HepG2 (cell line): Measurements from ENCODE around the gene GPRC5B. TPM values are rescaled to one million over a fixed set of nuclear protein-coding genes. Genes with fewer than 3 reads are reported as not detected.

Experiments
- ATAC-seq: fragments of 200-7000 bp; cut with Tn5 transposase; 3 replicates; pipeline ENCODE4 v1.9.1; 2020; ENCODE audit warnings: mild to moderate bottlenecking, moderate library complexity
- BruUV-seq: library from RNA; stranded (reverse); fragments of 400-500 nt; replicated peaks from 2 replicates; lab custom pipeline; 2021; lab: Mats Ljungman, UMichigan
- CTCF ChIA-PET: fragments of 300-600 bp; formaldehyde crosslinking; extraction: SDS; loops from one replicate; lab custom pipeline; 2021; ENCODE audit warnings: low total read pairs, inconsistent platforms, low intra/inter-chr PET ratio; lab: Yijun Ruan, JAX
- POLR2A ChIA-PET: fragments of 350-600 bp; sonication (Branson Sonifier 250); formaldehyde crosslinking; loops from one replicate; lab custom pipeline; 2020; ENCODE audit warnings: antibody characterized with exemption, inconsistent platforms; lab: Yijun Ruan, JAX
- DNase-seq: peaks from one replicate; pipeline ENCODE4 v3.0.0-alpha.2; 2015; ENCODE audit warnings: low spot score
- FAIRE-seq: peaks from 3 replicates; lab custom pipeline; 2011; peaks lifted over from hg19 to GRCh38; lab: Jason Lieb, UNC
- H2AFZ ChIP-seq: one replicate; pipeline ENCODE4 v1.6.1; 2011; ENCODE audit warnings: low read length, inconsistent platforms
- H3K27ac ChIP-seq: fragments of 300-600 bp; 3 replicates; pipeline ENCODE4 v1.8.0; 2011; ENCODE audit warnings: mixed run types, mild to moderate bottlenecking, mixed read lengths, low read length, inconsistent platforms; ENCODE audit not compliant: insufficient read depth; ENCODE audit errors: extremely low read length
- H3K27me3 ChIP-seq, 2 experiments: fragments of 200-600 bp in 1 of 2; 2 replicates in 1 of 2; 3 replicates in 1 of 2; pipeline versions ENCODE4 v1.6.0 to v1.8.0; 2011; ENCODE audit warnings: low read length in 2 of 2, mild to moderate bottlenecking in 2 of 2, moderate library complexity in 2 of 2, inconsistent platforms in 1 of 2; ENCODE audit not compliant: insufficient read depth in 2 of 2, control insufficient read depth in 1 of 2
- H3K36me3 ChIP-seq, 2 experiments: fragments of 200-600 bp in 1 of 2; replicated peaks in 1 of 2; 2 replicates in 1 of 2; 3 replicates in 1 of 2; pipeline versions ENCODE4 v1.5.1 to v1.8.0; 2011; ENCODE audit warnings: low read length in 2 of 2, inconsistent platforms in 1 of 2; ENCODE audit not compliant: insufficient read depth in 2 of 2, control insufficient read depth in 1 of 2
- H3K4me1 ChIP-seq: 2 replicates; pipeline ENCODE4 v1.5.1; 2012; ENCODE audit warnings: low read length, inconsistent platforms; ENCODE audit not compliant: insufficient read depth
- H3K4me2 ChIP-seq: 2 replicates; pipeline ENCODE4 v1.6.0; 2011; ENCODE audit warnings: low read depth, low read length, inconsistent platforms
- H3K4me3 ChIP-seq, 3 experiments: fragments of 200-600 bp in 1 of 3; sonication (generic), shearing (Covaris generic) in 1 of 3; replicated peaks in 1 of 3; 2 replicates each; pipeline ENCODE4 v1.5.1; 2011 to 2016; ENCODE audit warnings: low read length in 3 of 3, inconsistent platforms in 2 of 3, low read depth in 2 of 3, mild to moderate bottlenecking in 2 of 3, control low read depth in 1 of 3, mixed read lengths in 1 of 3; ENCODE audit not compliant: insufficient read depth in 1 of 3
- H3K79me2 ChIP-seq: one replicate; pipeline ENCODE4 v1.6.1; 2011; ENCODE audit warnings: low read length, inconsistent platforms; ENCODE audit not compliant: insufficient read depth
- H3K9ac ChIP-seq: 2 replicates; pipeline ENCODE4 v1.6.0; 2011; ENCODE audit warnings: mild to moderate bottlenecking, low read depth, low read length, inconsistent platforms; ENCODE audit not compliant: insufficient read depth
- H3K9me3 ChIP-seq: 2 replicates; pipeline ENCODE4 v1.5.1; 2012; ENCODE audit warnings: mild to moderate bottlenecking, low read length
- H4K20me1 ChIP-seq: 2 replicates; pipeline ENCODE4 v1.6.0; 2011; ENCODE audit warnings: inconsistent platforms, mild to moderate bottlenecking, low read length, moderate library complexity; ENCODE audit not compliant: insufficient read depth
- FOXO4 ChIP-seq: sonication (generic); formaldehyde crosslinking; conservative IDR thresholded peaks from 2 replicates; pipeline ENCODE4 v1.8.1; 2023; ENCODE audit warnings: missing genetic modification reagents
- GATAD2A ChIP-seq: IDR thresholded peaks from 2 replicates; pipeline ENCODE4 v1.6.1; 2016
- JARID2 ChIP-seq: sonication (generic); formaldehyde crosslinking; IDR thresholded peaks from 2 replicates; pipeline ENCODE4 v1.8.1; 2023; ENCODE audit warnings: missing genetic modification reagents, inconsistent platforms; ENCODE audit not compliant: insufficient replicate concordance
- MED8 ChIP-seq: sonication (generic); formaldehyde crosslinking; IDR thresholded peaks from 2 replicates; pipeline ENCODE4 v1.8.1; 2023; ENCODE audit warnings: mild to moderate bottlenecking, missing genetic modification reagents; ENCODE audit not compliant: insufficient replicate concordance
- NBN ChIP-seq: fragments of 450-650 bp; conservative IDR thresholded peaks from 2 replicates; pipeline ENCODE4 v1.6.1; 2017
- PREB ChIP-seq: sonication (generic); formaldehyde crosslinking; IDR thresholded peaks from 2 replicates; pipeline ENCODE4 v1.4.0; 2020; ENCODE audit warnings: missing genetic modification reagents
- PTBP1 ChIP-seq: fragments of 200-400 bp; formaldehyde crosslinking; IDR thresholded peaks from 2 replicates; pipeline ENCODE4 v1.6.1; 2018; ENCODE audit warnings: low read length, low read depth; ENCODE audit not compliant: poor library complexity, severe bottlenecking
- RFX1 ChIP-seq: fragments of 450-650 bp; IDR thresholded peaks from 2 replicates; pipeline ENCODE4 v1.6.1; 2017
- RORA ChIP-seq: sonication (generic); formaldehyde crosslinking; IDR thresholded peaks from 2 replicates; pipeline ENCODE4 v1.5.0; 2020; ENCODE audit warnings: mild to moderate bottlenecking, missing genetic modification reagents, moderate library complexity
- SAP130 ChIP-seq: IDR thresholded peaks from 2 replicates; pipeline ENCODE4 v1.6.1; 2016; ENCODE audit warnings: low read depth
- SKI ChIP-seq: fragments of 450-650 bp; IDR thresholded peaks from one replicate; pipeline ENCODE4 v1.6.1; 2018; ENCODE audit warnings: mild to moderate bottlenecking; ENCODE audit not compliant: partially characterized antibody
- SMARCC2 ChIP-seq: fragments of 450-650 bp; IDR thresholded peaks from 2 replicates; pipeline ENCODE4 v1.6.1; 2017; ENCODE audit warnings: antibody characterized with exemption, mild to moderate bottlenecking
- SRF ChIP-seq: IDR thresholded peaks from 2 replicates; pipeline ENCODE4 v1.6.1; 2011; ENCODE audit warnings: mild to moderate bottlenecking, low read depth, low read length, moderate library complexity
- TOE1 ChIP-seq: sonication (generic); formaldehyde crosslinking; IDR thresholded peaks from 2 replicates; pipeline ENCODE4 v1.4.0; 2020; ENCODE audit warnings: mild to moderate bottlenecking, missing genetic modification reagents
- TP53 ChIP-seq: sonication (generic); formaldehyde crosslinking; conservative IDR thresholded peaks from 2 replicates; pipeline ENCODE4 v1.4.0; 2020; ENCODE audit warnings: missing genetic modification reagents
- ZNF160 ChIP-seq: sonication (generic); formaldehyde crosslinking; IDR thresholded peaks from 2 replicates; pipeline ENCODE4 v1.8.0; 2022; ENCODE audit warnings: mild to moderate bottlenecking, inconsistent platforms, missing genetic modification reagents
- ZNF75D ChIP-seq: sonication (generic); formaldehyde crosslinking; IDR thresholded peaks from 2 replicates; pipeline ENCODE4 v1.8.1; 2023; ENCODE audit warnings: missing genetic modification reagents, mild to moderate bottlenecking, borderline replicate concordance
- ZNF772 ChIP-seq: sonication (generic); formaldehyde crosslinking; IDR thresholded peaks from 2 replicates; pipeline ENCODE4 v1.5.0; 2020; ENCODE audit warnings: mild to moderate bottlenecking, missing genetic modification reagents
- ZSCAN12 ChIP-seq: sonication (generic); formaldehyde crosslinking; IDR thresholded peaks from 2 replicates; pipeline ENCODE4 v1.9.0; 2021; ENCODE audit warnings: mild to moderate bottlenecking, missing genetic modification reagents
- WGBS: methylation state at CpG from one replicate; pipeline ENCODE4 v1.1.6; 2017; ENCODE audit warnings: low lambda C conversion rate; 5-methylcytosine and 5-hydroxymethylcytosine counted together
- in situ Hi-C: cut with HindIII; loops from 2 replicates; pipeline ENCODE4 v1.10.0; 2017; ENCODE audit warnings: low pct_unique_long_range_greater_than_20kb; ENCODE audit not compliant: extremely low pct_ligation_motif_present
- intact Hi-C: fragments of 100-400 bp; cut with micrococcal nuclease; formaldehyde crosslinking; loops from one replicate; pipeline ENCODE4 v1.10.0; 2022; ENCODE audit not compliant: unreplicated experiment
- polyA plus RNA-seq, 8 experiments: library from polyadenylated mRNA; depleted of rRNA in 3 of 8; stranded (reverse) in 7 of 8; unstranded in 1 of 8; fragments of >200 nt; fragmentation: Illumina TruSeq in 4 of 8; extraction: Trizol in 4 of 8; gene quantifications; 2 replicates each; pipeline versions ENCODE4 v1.2.1 to v1.2.3, GENCODE V29; 2011 to 2016; ENCODE audit warnings: low read depth in 4 of 8, missing spikeins in 1 of 8, mixed read lengths in 1 of 8; ENCODE audit not compliant: insufficient read depth in 1 of 8
- total RNA-seq, 5 experiments: library from RNA; depleted of rRNA; stranded (reverse); fragments of >200 nt; fragmentation: Illumina TruSeq; extraction: Trizol; gene quantifications; 2 replicates each; pipeline ENCODE4 v1.2.3, GENCODE V29; 2016; ENCODE audit warnings: low read depth in 1 of 5
- TF ChIP-seq, protein P1 (sequence below): sonication (generic); formaldehyde crosslinking; IDR thresholded peaks from 2 replicates; pipeline ENCODE4 v1.4.0; 2020; ENCODE audit warnings: mild to moderate bottlenecking, missing genetic modification reagents
- TF ChIP-seq, protein P2 (sequence below): sonication (generic); formaldehyde crosslinking; IDR thresholded peaks from 2 replicates; pipeline ENCODE4 v1.4.0; 2020; ENCODE audit warnings: mild to moderate bottlenecking, missing genetic modification reagents
- TF ChIP-seq, protein P3 (sequence below): sonication (generic); formaldehyde crosslinking; IDR thresholded peaks from 2 replicates; pipeline ENCODE4 v1.9.0; 2021; ENCODE audit warnings: missing genetic modification reagents, borderline replicate concordance

Gene GPRC5B
- total and polyA plus RNA-seq, 2 of the 13 experiments (the other 11 are each of a cell fraction or from before 2014, with no cell fraction given), result 0.46 to 0.53 TPM

DNA sequence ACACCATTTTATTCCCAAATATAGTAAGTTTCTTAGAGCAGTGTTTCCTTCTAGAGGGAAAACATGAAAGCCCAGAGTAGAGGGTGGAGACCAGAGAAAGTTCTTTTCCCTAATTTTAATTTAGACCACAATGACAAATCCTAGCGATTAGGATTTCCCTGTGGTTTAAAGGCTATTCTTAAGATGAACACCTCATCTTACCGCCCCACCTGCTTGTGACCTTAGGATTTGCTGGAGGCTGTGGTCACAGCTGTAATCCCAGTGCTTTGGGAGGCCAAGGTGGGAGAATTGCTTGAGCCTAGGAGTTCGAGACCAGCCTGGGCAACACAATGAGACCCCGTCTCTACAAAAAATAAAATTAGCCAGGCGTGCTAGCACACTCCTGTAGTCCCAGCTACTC, 51.1 kb downstream of the GPRC5B start (continued):
- TF ChIP-seq NBN (no peak), ZNF75D (CRISPR knock-in tag) (no peak), TOE1 (no peak), GATAD2A (no peak), ZNF160 (no peak)

- CTCF ChIA-PET, result no interaction called here
- H3K4me3 ChIP-seq, result no peak overlapping the region
- no TSS peak for BruUV-seq
- ATAC-seq (no peak), FAIRE-seq (no peak), DNase-seq (no peak)
- H3K36me3 ChIP-seq, result no peaks in the 10 kb centered on the region
- no peaks in the 10 kb centered on the region for H3K27me3 ChIP-seq
- WGBS, result 54% methylated on average over 3 of the region's 3 CpGs
- no peaks in the 10 kb centered on the region for H4K20me1 ChIP-seq
- in situ Hi-C loops (no loop called here), intact Hi-C loops (no loop called here)
- no peaks in the 10 kb centered on the region for H3K4me1 ChIP-seq
- no peak overlapping the region for H3K9ac ChIP-seq
- H3K4me2 ChIP-seq, result no peak overlapping the region
- no peak overlapping the region for H3K27ac ChIP-seq
- no peaks in the 10 kb centered on the region for H3K79me2 ChIP-seq
- no peak overlapping the region for H2AFZ ChIP-seq
- no peaks in the 10 kb centered on the region for H3K9me3 ChIP-seq
- POLR2A ChIA-PET, result no interaction called here
- TF ChIP-seq ZNF772 (CRISPR knock-in tag), result no peak
- no peak for TF ChIP-seq SAP130 (CRISPR knock-in tag)
- TF ChIP-seq SRF, result no peak
- TF ChIP-seq RORA (CRISPR knock-in tag), result no peak
- TF ChIP-seq FOXO4 (CRISPR knock-in tag), result no peak
- no peak for TF ChIP-seq MED8 (CRISPR knock-in tag)
- TF ChIP-seq, protein P1, sequence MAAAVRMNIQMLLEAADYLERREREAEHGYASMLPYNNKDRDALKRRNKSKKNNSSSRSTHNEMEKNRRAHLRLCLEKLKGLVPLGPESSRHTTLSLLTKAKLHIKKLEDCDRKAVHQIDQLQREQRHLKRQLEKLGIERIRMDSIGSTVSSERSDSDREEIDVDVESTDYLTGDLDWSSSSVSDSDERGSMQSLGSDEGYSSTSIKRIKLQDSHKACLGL (CRISPR knock-in tag), result no peak
- no peak for TF ChIP-seq JARID2
- no peak for TF ChIP-seq PREB
- no peak for TF ChIP-seq ZSCAN12 (CRISPR knock-in tag)
- TF ChIP-seq, protein P2, sequence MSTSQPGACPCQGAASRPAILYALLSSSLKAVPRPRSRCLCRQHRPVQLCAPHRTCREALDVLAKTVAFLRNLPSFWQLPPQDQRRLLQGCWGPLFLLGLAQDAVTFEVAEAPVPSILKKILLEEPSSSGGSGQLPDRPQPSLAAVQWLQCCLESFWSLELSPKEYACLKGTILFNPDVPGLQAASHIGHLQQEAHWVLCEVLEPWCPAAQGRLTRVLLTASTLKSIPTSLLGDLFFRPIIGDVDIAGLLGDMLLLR (CRISPR knock-in tag), result no peak
- no peak for TF ChIP-seq PTBP1
- TF ChIP-seq SKI, result no peak
- TF ChIP-seq RFX1, result no peak
- TF ChIP-seq, protein P3, sequence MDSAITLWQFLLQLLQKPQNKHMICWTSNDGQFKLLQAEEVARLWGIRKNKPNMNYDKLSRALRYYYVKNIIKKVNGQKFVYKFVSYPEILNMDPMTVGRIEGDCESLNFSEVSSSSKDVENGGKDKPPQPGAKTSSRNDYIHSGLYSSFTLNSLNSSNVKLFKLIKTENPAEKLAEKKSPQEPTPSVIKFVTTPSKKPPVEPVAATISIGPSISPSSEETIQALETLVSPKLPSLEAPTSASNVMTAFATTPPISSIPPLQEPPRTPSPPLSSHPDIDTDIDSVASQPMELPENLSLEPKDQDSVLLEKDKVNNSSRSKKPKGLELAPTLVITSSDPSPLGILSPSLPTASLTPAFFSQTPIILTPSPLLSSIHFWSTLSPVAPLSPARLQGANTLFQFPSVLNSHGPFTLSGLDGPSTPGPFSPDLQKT (CRISPR knock-in tag), result no peak
- TF ChIP-seq TP53 (CRISPR knock-in tag), result no peak
- TF ChIP-seq SMARCC2, result no peak
Observed at GRCh38 chr16:19833176-19833575, 51.5 kb downstream of the GPRC5B start.
